ENCODE data around the gene SLC66A3. TPM values are rescaled to one million over a fixed set of nuclear protein-coding genes. Genes with fewer than 3 reads are reported as not detected.

The SLC66A3 gene
- total RNA-seq, 4 donors from 2014 or later, result 37.4 to 70.6 (median 62.4) TPM

DNA sequence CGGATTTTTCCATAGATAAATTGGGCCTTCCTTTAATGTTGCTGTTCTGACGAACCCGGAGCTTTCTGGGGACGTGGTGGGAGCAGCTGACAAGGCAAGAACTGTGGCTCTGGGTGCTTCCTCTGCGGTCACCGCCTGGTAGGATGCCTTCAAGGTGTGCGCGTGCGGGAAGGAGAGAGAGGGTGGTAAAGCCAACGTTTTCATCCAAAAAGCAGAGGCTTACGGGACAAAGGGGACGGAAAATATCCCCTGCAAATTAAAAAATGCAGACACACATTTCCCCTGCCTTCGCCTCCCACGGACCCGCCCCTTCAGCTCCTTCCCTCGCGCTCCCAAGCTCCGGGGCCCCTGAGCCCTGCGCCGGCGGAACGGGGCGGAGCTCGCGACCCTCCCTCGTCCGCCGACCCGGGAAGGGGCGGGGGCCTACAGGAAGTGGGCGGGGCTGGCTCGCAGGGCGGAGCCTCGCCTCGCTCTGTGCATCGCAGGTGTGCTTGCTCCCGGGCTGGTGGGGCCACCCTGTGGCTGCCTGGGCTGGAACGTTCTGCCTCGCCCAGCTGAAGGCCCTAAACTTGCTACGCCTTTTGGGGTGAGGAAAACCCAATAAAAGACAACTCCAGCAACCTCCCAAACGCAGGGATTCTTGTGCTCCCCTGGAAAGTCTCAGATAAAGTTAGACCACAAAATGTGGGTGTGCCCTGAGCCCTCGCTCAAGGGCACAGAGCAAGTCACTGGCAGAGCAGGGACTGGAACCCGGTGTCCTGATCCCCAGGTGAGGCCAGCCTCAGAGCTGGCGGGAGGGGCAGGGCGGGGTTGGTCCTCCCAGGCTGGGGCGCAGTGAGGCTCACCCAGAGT, 25.4 kb upstream of the SLC66A3 start:
- Histone ChIP-seq H3K27ac (replicated peaks in 1 of 4) (peak overlapping the region in 2 of 4 donors; percentile 18 to 43), H3K36me3 (no peaks in the 10 kb centered on the region), H3K27me3 (peaks cover 0 to 12% (median 0%) of the 10 kb centered on the region in 4 donors), H3K4me3 (peak overlapping the region; percentile 47 to 55 (median 48)), H3K9me3 (no peaks in the 10 kb centered on the region), H3K4me1 (peaks cover 16 to 35% (median 32%) of the 10 kb centered on the region in 4 donors)
- TF ChIP-seq POLR2AphosphoS5 (IDR thresholded peaks at IDR 0.05) (no peak), EP300 (IDR thresholded peaks at IDR 0.05) (no peak)
- TF ChIP-seq, protein P1, sequence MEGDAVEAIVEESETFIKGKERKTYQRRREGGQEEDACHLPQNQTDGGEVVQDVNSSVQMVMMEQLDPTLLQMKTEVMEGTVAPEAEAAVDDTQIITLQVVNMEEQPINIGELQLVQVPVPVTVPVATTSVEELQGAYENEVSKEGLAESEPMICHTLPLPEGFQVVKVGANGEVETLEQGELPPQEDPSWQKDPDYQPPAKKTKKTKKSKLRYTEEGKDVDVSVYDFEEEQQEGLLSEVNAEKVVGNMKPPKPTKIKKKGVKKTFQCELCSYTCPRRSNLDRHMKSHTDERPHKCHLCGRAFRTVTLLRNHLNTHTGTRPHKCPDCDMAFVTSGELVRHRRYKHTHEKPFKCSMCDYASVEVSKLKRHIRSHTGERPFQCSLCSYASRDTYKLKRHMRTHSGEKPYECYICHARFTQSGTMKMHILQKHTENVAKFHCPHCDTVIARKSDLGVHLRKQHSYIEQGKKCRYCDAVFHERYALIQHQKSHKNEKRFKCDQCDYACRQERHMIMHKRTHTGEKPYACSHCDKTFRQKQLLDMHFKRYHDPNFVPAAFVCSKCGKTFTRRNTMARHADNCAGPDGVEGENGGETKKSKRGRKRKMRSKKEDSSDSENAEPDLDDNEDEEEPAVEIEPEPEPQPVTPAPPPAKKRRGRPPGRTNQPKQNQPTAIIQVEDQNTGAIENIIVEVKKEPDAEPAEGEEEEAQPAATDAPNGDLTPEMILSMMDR (IDR thresholded peaks at IDR 0.05), result peak in 1 of 3 experiments; percentile 27
- intact Hi-C loops (cut with DNase I), result loop anchor here (5.0 to 10.0 kb wide), 5 partner anchors 55 to 455 kb away; partner anchors contain the start of gene KCNF1
- DNase-seq (ENCODE audit: extremely low spot score), result no peak
- WGBS, result 20% methylated on average over 26 of the region's 46 CpGs

DNA sequence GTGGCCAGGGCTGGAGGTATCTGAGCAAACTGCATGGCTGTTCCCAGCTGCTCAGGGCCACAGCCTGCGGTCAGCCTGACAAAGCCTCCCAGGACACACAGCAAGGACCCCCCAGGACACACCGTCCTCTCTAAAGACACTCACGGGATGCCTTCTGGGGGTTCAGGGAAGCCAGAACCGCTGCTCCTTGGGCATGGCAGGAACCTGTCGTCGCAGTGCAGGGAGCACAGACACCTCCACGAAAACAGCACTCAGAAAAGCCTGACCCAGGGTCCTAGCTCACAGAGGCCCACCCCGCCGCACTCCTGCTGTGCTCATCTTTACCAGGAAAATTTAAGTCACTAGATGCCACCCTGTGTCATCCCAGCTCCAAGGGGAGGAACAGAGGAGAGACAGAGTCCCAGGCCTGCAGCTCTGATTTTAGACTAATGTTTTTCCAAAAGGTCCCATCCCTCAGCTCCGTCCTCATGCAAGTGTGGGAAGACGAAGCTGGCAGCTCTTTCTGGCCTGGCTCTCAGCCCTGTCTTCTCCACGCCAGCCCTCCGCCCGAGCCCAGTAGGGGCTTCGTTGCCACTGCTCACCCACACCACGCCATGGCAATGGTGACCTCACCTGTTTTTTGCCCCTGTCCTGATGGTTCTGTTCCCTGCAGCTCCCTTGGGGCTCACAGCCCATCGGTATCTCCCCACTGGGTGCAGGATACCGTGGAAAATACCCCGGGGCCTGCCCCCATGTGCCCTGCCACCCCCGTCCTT, 23.9 kb upstream of the SLC66A3 start:
- no peak for TF ChIP-seq POLR2A (IDR thresholded peaks at IDR 0.05; ENCODE audit: low read depth)
- intact Hi-C loops (cut with DNase I), result loop anchor here (5.0 to 10.0 kb wide), 4 partner anchors 53 to 453 kb away; no protein-coding TSS in a partner anchor
- Histone ChIP-seq H3K9me3 (no peaks in the 10 kb centered on the region), H3K4me1 (peaks cover 16 to 35% (median 32%) of the 10 kb centered on the region in 4 donors), H3K27ac (replicated peaks in 1 of 4) (no peak overlapping the region), H3K27me3 (peaks cover 0 to 12% (median 0%) of the 10 kb centered on the region in 4 donors), H3K36me3 (no peaks in the 10 kb centered on the region), H3K4me3 (no peak overlapping the region)
- DNase-seq (ENCODE audit: extremely low spot score), result no peak
- 94% methylated on average over 17 of the region's 20 CpGs for WGBS

DNA sequence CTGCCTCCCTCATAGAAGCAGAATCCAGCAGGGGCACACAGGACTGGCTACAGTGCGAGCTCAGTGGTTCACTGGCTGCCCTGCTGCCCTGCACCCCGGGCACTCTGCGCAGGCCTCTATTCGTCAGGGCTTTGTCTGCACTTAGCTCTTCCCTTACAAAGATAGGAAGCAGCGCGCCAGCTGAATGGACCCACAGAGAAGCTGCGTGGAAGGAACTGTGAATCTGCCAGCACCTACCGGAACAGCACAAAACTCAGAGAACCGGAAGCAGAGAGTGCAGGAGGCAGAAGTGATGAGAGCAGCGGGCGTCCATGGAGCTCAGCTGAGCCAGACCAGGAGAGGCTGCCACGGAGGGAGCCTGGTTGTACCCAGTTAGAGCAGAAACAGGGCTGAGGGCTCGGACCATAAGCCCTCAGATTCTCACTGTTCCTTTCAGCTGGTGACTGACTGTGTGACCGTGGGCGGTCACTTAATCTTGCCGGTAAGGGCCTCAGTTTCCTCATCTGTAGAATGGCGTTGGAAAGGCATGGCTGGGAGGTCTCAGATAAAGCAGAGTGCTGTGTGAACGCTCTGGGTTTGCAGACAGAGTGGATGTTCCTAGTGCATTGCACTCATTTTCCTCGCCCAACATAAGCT, 23.1 kb upstream of the SLC66A3 start:
- no peak for DNase-seq (ENCODE audit: extremely low spot score)
- intact Hi-C loops (cut with DNase I), result loop anchor here (2.0 to 10.0 kb wide), 5 partner anchors 23 to 453 kb away; partner anchors contain the start of gene SLC66A3
- Histone ChIP-seq H3K4me3 (peak overlapping the region; percentile 57 to 66 (median 60)), H3K36me3 (no peaks in the 10 kb centered on the region), H3K27ac (replicated peaks in 1 of 4) (no peak overlapping the region), H3K4me1 (peaks cover 16 to 35% (median 32%) of the 10 kb centered on the region in 4 donors), H3K27me3 (peaks cover 0 to 17% (median 0%) of the 10 kb centered on the region in 4 donors), H3K9me3 (no peaks in the 10 kb centered on the region)
- TF ChIP-seq POLR2AphosphoS5 (IDR thresholded peaks at IDR 0.05) (no peak), POLR2A (IDR thresholded peaks at IDR 0.05; ENCODE audit: low read depth) (no peak), EP300 (IDR thresholded peaks at IDR 0.05) (no peak)
- TF ChIP-seq, protein P1 (IDR thresholded peaks at IDR 0.05), result no peak
- 76% methylated on average over 13 of the region's 19 CpGs for WGBS

DNA sequence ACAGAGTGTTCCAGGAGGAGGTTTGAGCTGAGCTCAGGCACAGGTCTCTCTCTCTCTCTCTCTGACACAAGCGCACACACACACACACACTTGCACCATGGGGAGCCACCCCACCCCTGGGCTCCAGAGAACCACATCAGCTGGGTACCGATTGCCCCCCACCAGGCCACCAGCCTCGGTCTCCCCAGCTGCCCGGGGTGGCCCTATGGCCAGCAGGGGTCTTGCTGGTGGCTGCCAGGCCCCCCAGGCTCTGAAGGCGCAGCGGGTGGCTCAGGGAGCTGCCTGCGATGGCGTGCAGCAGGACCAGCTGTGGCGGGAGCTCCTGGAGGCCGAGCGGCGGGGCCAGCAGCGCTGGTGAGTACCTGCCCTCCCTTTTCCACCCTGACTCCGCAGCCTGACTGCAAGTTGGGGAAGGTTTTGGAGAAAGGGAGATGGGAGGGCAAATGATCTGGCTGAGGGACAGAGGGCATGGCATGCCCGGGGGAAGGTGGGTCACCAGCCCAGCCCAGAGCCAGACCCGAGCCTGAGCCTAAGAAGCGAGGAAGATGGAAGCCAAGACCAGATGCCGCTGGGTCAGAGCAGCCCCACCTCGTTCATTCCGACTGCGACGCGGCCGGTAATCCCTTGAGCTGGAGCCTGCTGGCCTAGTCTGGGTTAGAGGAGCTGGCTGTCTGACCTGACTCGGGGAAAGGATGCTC, 21.9 kb upstream of the SLC66A3 start:
- WGBS, result 32% methylated on average over 16 of the region's 25 CpGs
- Histone ChIP-seq H3K36me3 (no peaks in the 10 kb centered on the region), H3K9me3 (no peaks in the 10 kb centered on the region), H3K27ac (replicated peaks in 1 of 4) (peak overlapping the region in 1 of 4 donors; percentile 22), H3K4me1 (peaks cover 16 to 34% (median 32%) of the 10 kb centered on the region in 4 donors), H3K27me3 (peaks cover 0 to 17% (median 0%) of the 10 kb centered on the region in 4 donors), H3K4me3 (peak overlapping the region; percentile 57 to 66 (median 60))
- TF ChIP-seq POLR2A (IDR thresholded peaks at IDR 0.05; ENCODE audit: low read depth) (no peak), EP300 (IDR thresholded peaks at IDR 0.05) (no peak), POLR2AphosphoS5 (IDR thresholded peaks at IDR 0.05) (no peak)
- TF ChIP-seq, protein P1 (IDR thresholded peaks at IDR 0.05), result no peak
- DNase-seq (ENCODE audit: extremely low spot score), result no peak
- intact Hi-C loops (cut with DNase I), result loop anchor here (2.0 to 10.0 kb wide), 5 partner anchors 21 to 451 kb away; partner anchors contain the start of gene SLC66A3

Data from esophagus muscularis mucosa (tissue), 4 donors.